RCC 7860 (cell line): ENCODE data around the gene ALDH3B2.
"Not testable (repeated sequence)": the region's sequence is repeated elsewhere in the genome, so short reads cannot be mapped to it uniquely, and the experiment has no call there.

ENCODE experiments used
- DNase-seq: peaks from one replicate; pipeline ENCODE4 v3.0.0-alpha.2; 2015; ENCODE audit warnings: low spot score
- FAIRE-seq: peaks from 2 replicates; lab custom pipeline; 2012; peaks lifted over from hg19 to GRCh38; lab: Jason Lieb, UNC

ALDH3B2 gene

DNA sequence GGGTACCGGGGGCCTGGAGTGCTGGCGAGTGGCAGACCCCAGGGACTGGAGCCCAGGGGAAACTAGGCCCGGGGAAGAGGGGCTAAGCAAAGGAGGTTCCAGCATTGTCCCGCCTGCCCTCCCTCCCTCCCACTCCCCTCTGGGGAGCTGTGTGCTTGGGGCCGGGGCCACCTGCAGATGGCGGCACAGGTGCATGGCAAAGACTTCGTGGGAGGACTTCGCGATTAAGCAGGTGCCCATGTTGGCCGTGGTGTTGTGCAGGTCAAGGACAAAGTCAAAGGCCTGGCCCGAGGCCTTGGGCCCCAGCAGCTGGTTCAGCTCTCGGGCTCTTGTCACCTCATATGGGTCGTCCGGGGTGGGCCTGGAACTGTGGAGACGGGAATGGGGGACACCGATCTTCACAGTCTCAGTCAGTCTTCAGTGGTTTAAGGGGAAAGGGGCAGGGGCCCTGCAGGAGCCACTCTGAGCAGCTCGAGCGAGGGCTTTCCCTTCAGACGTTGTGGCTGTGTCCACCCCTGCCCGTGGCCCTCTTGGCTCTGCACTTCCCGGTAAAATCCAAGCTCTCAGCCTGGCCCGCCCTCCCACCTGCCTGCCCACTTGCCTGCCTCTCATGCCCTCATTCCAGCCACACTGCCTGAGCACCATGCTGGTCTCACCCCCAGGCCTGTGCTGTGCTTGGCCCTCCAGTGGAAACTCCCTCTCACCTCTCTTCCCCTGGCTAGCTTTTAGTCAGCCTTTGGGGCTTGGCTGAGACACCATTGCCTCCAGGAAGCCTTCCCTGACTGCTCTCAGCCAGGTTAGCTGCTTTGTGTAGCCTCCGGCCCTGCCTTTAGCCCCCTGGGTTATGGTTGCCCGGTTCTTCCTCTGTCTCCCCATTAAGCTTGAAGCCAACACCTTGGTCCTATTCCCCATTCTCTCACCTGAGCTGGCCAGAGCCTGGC is 28.6 kb downstream of the ALDH3B2 start:
- DNase-seq (no peak), FAIRE-seq (no peak)

DNA sequence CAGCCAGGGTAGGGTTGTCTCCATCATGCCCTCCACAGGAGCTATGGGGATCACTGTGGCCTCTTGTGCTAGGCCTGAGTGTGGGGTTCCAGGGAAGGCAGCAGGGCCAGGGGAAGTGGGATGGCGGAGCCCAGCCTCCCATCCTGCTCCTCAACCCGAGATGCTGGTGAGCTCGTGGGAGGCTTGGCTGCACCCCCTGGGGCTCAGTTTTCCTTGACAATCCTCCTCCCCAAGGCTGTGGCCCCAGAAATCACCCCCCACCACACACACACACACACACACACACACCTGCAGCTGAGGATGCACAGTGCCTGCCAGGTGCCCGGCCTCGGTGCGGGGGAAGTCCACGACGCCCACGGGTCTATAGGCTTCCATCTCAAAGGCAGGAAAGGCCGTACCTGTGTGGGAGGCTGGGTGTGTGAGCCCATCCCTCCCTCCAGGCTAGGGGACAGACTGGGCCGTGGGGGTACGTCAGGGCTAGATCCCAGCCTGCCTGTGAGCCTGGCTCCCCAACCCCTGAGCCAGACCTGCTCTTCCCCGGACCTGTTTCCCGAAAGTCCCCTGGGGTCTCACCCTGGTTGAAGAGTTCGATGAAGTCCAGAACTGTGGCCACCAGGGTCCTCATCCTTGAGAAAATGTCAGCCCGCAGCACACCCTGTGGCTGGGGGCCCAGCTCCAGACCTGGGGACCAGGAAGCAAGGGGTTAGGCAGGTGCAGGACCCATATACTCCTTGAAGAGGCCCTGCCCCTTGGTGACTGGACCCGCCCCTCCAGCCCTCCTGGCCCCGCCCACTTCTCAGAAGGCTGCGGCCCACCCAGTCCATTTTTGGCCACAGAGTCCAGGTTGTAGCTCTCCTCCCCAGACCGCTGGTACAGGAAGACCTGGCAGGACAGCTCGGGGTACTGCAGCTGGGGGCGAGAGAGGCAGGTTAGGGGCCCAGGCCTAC is 29.7 kb downstream of the ALDH3B2 start:
- DNase-seq: no peak
- FAIRE-seq: no peak

DNA sequence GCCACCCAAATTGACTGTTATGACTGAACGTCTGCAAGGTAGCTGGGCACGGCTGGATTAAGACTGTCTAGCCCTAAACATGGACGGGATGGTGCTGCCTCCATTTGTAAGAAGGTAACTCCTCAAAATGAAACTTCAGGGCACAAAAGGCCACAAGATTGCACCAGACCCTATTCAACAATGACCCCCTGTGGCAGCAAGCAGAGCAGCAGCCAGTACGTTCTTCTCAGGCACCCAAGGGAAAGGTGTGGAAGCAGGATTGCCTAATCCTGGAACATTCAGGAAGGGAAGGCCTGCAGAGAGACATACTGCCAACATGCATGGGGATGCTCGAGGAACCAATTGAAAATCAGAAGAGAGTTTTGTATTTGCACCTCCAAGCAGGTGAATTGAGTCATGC is 30.4 kb downstream of the ALDH3B2 start:
- no peak for DNase-seq
- no peak for FAIRE-seq

DNA sequence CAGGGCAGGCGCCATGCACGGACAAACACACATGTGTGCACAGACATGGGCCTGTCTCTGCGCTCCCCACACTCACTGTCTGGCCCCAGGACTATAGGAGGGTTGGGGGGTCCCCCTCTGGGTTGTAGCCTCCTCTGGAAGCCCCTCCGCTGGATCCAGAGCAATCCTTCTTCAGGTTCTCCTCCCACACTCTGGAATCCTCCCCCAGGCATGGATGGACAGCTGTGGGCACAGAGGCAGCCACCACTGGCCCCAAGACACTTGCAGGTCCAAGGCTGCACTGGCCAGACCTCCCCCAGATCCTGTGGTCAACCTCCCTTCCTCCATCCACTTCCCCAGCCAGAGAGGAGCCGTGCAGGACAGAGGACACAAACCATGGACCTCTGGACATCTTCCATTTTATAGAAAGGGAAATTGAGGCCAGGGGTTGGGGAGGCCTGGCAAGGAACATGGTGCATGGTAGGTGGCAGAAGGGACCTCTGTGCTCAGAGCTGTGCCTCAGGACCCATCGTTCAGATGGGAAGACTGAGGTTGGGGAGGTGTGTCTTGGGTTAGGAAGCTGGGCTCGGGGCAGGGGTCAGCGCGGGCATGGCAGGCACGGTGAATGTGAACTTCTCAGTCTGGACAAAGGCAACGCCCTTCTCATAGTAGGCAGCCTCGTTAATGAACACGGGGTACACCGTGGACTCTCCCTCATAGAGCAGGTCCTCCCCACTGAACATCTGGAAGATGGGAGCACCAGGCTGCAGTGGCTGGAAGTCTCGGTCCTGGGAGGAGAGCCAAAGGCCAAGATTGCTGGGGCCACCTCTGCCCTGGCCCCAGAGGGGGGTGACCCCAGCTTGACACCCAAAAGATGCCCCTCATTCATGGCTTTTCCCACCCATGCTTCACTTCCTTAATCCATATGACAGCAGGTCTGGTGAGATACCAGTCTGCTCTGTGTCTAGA is 32.0 kb downstream of the ALDH3B2 start:
- DNase-seq (no peak), FAIRE-seq (no peak)

DNA sequence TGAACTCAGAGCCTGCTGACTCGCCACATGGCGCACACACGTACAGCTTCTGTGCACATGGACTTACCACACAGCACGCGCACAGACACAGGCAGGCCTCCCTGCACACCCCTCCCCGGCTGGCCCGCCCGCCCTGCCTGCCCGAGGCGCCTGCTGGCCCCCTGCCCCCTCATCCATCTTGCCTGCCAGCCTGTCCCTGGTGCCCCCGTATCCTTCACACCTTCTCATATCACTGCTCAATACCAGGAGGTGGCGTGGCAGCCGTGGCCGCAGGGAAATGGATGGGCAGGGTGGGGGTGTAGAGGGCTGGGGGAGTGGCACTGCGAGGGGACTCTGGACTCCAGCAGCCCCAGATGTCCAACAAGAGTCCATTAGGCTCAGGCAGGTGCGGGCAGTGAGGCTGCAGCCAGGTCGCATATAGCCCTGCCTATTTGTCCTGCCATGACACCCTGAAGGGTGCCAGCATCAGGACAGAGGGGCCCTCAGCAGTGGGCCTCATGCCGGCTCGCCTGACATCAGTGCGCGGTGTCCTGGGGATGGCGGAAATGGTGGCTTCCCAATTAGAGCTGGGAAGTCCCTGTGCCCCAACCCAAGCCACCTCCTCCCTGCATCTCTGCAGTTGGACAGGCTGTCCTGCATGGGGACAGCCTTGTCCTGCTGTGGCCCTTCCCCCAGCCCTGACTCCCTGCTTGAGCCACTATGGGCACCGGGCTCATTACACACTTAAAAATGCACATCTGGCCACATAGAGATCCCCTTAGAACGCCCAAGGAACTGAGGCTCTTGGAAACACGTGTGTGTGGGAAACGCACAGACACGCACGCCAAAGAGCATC is 32.9 kb downstream of the ALDH3B2 start:
- DNase-seq (no peak), FAIRE-seq (no peak)

DNA sequence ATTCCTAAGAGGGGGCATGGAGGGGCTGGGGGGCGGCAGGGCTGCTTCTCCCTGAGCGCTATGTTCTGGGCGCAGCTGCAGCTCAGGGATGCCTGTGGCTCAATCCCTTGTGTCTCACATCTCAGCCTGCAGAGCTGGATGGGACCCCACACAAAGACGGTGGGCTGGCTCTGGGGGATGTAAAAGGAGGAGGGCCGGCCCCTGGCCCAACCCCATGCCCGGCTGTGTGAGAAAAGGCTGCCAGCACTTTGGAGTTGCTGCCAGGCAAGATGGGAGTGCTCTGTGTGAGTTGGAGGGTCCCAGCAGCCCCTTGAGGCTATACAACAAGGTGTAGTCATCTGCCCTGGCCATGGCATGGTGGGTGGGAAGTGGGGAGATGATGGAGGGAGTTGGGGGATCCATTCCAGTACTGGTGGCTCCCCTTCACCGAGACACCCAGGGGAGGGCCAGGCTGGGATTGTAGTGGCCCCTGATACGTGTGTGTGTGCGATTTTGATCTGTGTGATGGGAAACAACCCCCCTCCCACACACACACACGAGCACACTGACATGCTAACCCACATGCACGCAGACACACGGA is 33.6 kb downstream of the ALDH3B2 start:
- FAIRE-seq (no peak), DNase-seq (no peak)

DNA sequence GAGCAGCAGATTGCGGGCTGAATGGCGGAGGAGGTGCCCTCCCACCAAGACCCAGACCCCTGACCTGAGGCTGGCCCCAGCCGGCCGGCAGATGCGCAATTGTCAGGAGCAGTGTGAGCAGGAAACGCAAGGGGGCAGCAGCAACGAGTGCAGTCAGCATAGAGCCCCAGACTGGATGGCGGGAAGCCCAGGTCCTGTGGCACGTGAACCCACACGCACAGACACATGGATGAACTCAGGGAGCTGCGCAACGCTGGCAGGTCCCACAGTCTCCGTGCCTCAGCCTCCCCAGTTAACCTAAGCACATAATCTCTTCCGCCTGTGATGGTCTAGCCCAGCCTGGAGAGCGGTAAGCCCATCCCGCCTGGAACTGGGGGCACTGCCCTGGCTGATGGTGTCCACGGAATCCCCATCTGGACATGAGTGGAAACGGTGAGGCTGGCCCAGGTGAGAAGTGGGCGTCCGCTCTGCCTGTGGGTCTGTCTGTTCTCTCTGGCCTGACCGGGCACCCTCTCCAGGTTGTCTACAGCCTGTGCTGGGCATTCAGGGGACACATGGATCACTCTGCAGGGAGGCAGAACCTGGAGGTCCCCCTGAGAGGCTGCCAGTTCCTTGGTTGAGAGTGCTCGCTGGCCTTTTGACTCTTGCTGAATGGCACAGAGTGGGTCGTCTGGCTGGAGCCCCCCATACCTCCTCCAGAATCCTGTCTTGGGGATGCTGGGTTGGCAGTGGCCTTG is 34.2 kb downstream of the ALDH3B2 start:
- no peak for FAIRE-seq
- peak; percentile 18 for DNase-seq

DNA sequence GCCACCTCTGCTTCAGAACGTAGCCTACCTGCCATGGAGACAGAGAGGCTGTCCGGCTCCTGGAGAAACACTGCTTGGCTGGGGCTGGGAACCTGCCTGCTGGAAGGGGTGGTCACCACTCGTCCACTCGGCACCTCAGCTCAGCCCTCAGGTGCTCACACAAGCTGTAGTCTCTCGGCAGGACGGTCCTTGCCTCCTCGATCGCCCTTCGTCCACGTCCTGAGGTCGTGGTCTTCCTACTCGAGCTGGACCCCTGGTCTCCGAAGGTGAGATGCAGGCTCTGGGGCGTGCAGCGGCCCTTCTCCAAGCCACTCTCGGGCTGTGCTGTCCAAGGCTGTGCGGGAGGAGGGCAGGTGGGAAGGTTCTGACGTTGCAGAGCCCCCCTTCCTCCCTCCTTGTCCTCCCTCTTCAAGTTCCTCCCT is 35.0 kb downstream of the ALDH3B2 start, which contains the start of gene TBX10:
Gene TBX10, minus strand, starts transcription at position 326 of the 422 bp plus-strand sequence. Its CDS starts 291 bp downstream, at position 35.
- DNase-seq (no peak), FAIRE-seq (no peak)

DNA sequence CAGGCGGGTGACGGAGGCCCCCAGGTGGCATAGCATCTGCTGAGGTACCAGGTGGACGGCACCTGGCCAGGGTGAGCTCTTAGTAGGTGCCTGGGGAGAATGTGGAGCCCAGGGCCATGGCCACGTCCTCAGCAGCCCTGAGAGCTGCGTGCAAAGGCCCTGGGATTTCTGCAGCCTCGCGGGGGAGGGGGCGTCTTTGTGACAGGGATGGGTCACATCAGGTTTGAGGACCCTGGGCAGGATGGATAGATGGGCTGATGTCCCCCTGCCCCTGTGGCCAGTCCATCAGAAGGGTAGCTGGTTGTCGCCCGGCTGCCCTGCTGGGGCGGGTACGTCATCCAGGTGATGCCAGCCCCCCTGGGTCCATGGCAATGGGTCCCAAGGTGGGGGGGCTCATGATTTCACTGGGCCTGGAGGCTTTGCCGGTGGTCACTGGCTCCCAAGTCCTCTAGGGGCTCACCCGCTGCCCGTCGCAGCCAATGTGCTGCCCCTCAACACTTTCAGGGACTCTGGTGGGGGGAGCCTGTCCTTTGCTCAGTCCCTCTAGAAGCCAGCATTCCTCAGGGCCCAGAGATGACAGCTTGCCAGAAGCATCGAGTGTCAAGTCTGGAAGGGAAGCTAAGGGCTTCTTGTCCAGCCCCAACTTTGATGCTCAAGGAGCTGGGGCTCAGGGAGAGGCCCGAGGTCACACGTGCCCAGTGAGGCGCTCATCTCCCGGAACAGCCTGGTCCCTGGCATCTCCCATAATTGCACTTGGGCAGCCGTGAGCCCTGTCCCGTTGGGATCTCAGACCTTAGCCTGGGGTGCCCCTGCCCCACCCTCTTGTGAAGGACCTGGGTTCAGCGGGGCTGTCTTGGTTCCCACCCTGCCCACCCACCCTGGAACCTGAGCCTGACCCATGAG is 35.6 kb downstream of the ALDH3B2 start:
- no peak for FAIRE-seq
- no peak for DNase-seq

DNA sequence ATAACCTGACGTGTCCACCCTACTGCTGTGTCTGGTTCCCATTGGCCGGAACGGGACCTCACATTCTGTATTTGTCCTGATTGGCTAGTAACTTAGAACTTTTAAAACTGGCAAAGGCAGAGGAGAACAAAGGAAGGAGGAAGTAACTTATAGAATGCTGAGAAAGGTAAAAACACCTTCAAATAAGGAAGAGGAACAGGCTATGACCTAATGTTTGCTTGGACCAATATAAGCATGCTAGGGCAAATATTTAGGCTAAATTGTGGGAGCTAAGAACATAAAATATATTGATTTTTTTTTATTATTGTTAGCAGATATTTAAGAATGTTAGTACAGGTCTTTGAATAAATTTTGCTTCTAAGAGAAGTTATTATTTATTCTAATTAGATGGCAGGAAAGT is 37.0 kb downstream of the ALDH3B2 start:
- DNase-seq, FAIRE-seq: not testable (repeated sequence)

DNA sequence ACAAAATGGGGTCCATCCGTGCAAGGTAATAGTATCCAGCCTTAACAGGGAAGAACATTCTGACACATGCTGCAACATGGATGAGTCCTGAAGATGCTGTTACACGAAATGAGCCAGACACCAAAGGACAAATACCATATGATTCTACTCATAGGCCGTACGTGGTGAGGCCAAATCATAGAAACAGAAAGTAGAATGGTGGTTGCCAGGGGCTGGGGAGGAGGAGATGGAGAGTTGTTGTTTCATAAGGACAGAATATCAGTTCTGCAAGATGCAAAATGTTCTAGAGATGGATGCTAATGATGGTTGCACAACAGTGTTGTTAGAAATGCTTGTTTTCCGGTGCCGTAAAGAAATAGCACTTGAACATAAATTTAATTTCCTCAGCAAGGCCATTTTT is 37.5 kb downstream of the ALDH3B2 start:
- no peak for FAIRE-seq
- DNase-seq: no peak

DNA sequence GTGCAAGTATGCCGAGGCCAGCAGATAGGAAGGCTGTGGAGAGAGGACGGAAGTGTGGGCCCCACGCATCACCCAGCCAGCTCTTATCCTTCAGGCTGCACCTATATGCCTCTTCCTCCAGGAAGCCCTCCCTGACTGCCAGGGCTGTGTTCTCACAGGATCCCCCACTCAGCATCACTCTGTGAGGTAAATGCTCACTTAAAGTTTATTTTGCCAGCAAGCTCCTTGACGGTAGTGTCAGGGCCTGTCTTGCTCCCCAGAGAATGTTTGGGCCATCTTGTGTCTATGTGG is 39.2 kb downstream of the ALDH3B2 start:
- no peak for FAIRE-seq

DNA sequence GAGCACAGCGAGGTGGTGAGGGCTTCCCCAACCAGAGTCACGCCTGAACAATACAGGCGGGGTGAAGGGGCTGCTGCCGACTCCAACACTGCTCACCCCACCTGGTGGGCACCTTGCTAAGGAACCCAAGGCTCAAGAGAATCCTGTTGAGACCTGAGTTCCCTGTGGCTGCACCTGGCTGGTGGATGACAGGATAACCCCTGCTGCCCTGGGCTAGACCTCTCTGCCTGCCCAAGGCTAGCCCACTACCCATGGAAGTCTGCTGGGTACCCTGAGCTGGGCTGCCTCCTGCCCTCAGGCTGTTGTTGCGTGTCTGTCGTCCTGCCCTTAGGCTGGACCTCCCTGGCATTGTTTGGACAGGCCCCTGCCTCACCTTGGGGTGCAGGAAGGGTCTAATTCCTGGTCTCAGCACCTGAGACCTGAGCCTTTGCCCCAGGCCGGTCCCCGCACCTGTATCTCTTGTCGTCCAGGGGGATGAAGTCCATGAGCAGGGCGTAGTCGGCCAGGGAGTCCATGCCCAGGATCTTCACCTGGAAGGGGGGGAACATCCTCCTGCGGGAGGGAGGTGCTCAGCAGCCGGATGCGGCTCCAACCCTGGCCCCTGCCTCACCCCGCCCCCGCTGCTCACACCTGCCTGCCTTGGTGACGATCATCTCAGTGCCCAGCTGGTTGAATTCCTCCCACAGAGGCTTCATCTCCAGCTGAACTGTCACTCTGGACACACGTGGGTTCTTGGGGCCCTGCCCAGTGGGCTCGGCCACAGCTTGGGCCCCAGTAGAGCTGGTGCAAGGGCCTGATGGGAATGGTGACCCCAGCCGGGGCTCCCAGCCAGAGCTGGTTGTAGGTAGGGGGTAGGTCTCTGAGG is 39.8 kb downstream of the ALDH3B2 start:
- DNase-seq (no peak), FAIRE-seq (no peak)

More for the DNA sequence above, 39.2 kb downstream of the ALDH3B2 start:
- DNase-seq: no peak

DNA sequence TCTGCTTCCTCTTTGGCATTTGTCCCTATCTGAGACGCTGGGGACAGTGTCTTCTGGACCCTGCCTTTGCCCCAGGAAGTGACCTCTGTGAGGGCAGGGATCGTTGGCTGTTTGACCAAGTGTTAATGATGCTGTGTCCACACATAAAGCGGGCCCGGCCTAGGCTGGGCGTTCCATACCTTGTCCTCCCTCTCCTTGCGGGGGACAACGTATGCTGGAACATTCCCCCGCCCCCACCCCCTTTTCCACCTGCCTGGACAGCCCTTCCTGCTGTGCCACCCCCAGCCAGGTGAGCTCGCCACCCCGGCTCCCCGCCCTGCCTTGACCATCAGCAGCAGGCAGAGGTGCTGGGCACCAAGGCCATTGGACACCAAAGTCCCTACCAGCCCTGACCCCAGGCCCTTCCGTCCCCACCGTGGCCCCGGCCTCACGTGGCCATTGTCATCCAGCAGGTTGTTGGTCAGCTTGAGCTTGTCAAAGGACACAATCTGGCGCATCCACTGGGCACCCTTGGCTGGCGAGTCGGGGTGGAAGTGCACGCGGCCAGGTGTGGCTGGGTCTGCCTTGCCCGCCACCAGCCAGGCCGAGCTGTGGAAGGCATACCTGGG is 40.6 kb downstream of the ALDH3B2 start:
- DNase-seq (no peak), FAIRE-seq (no peak)

DNA sequence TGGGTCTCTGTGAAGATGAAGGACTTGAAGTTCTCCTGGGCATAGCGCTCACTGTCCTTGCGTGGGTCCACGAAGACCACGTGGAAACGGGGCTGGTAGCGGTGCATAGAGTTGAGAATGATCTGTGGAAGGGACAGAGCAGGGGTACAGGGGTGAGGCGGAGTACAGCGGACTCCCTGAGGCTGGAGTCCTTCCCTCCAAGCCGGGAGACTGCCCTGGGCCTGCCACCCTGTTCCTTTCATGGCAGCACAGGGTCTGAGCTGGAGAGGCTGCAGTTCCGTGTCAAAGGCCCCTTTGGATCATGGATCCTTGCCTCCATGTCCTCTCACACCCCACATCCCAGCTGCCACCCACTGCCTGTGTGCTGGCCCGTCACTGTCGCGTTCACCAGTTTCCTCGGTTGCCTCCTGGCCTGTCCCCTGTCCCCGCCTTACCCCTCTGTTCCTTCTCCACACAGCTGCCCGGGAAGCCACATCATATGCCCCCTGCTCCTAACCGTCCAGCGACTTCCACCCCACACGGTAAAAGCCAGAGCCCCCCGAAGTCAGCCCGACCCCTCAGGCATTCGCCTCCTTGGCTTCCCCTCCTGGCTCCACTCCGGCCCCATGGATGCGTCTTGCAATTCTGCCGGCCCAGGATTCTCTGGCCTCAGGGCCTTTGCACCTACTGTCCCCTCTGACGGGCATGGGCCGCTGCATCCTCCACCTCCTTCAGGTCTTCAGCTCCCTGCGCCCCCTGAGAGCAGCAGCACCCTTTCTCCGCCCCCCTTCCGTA is 41.3 kb downstream of the ALDH3B2 start:
- no peak for FAIRE-seq
- DNase-seq: no peak
